Measurements from ENCODE around the gene KRTAP4-7.

DNA sequence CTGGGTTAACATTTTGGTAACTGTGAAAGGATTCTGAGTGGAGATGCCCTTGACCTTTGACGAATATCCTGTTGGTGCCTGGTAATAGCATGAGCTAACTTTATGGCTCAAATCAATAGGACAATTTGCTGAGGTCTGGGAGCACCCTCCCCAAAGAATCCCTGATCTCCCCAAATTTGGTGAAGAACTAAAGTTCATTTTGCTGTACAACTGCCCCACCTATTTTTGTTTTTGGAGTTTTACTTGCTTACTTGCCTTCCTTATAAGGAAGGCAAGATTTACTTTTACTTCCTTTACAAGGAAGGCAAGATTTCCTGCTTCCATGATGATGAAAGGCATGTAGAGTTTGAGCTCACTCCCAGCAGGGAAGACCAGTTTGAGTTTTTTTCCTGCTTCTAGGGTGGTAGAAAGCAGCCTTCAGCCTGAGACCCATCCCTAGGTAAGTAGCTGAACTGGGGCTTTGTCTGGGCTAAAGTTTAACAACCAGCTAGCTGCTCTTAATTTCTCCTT is 24.0 kb downstream of the KRTAP4-7 start:
- TF ChIP-seq, protein P1, sequence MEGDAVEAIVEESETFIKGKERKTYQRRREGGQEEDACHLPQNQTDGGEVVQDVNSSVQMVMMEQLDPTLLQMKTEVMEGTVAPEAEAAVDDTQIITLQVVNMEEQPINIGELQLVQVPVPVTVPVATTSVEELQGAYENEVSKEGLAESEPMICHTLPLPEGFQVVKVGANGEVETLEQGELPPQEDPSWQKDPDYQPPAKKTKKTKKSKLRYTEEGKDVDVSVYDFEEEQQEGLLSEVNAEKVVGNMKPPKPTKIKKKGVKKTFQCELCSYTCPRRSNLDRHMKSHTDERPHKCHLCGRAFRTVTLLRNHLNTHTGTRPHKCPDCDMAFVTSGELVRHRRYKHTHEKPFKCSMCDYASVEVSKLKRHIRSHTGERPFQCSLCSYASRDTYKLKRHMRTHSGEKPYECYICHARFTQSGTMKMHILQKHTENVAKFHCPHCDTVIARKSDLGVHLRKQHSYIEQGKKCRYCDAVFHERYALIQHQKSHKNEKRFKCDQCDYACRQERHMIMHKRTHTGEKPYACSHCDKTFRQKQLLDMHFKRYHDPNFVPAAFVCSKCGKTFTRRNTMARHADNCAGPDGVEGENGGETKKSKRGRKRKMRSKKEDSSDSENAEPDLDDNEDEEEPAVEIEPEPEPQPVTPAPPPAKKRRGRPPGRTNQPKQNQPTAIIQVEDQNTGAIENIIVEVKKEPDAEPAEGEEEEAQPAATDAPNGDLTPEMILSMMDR (IDR thresholded peaks at IDR 0.05; ENCODE audit: low read depth, low read length) = no peak
- TF ChIP-seq EZH2phosphoT487 (IDR thresholded peaks at IDR 0.05; ENCODE audit: low read depth) = no peak
